ENCODE results near the gene RGS7. TPM values are rescaled to one million over a fixed set of nuclear protein-coding genes. Genes with fewer than 3 reads are reported as not detected.

Gene RGS7
- total and polyA plus RNA-seq, 2 experiments from 2014 or later: 0.22 to 0.73 TPM

GRCh38 chr1:241343956-241344355, 13.0 kb downstream of the RGS7 start:
- H3K9me3 ChIP-seq (ENCODE audit: low read depth): no peaks in the 10 kb centered on the region
- H3K79me2 ChIP-seq: no peaks in the 10 kb centered on the region
- H3K9me2 ChIP-seq (replicated peaks; ENCODE audit: insufficient read depth): no peaks in the 10 kb centered on the region
- no peak for DNase-seq (ENCODE audit: low spot score)
- no peak overlapping the region for H2AFZ ChIP-seq
- TF ChIP-seq CTCF (IDR thresholded peaks at IDR 0.05; ENCODE audit: poor library complexity) (no peak), EZH2 (IDR thresholded peaks at IDR 0.05; ENCODE audit: borderline replicate concordance) (no peak), EZH2phosphoT487 (IDR thresholded peaks at IDR 0.05; ENCODE audit: low read depth, severe bottlenecking, unreplicated experiment) (no peak)
- 66% methylated on average over 2 of the region's 2 CpGs for WGBS (ENCODE audit: low lambda C conversion rate, missing lambda C conversion rate)
- H3K4me2 ChIP-seq: no peak overlapping the region
- H3K36me3 ChIP-seq (replicated peaks; ENCODE audit: insufficient read depth, low read depth): no peaks in the 10 kb centered on the region
- H3K4me3 ChIP-seq: no peak overlapping the region
- H4K20me1 ChIP-seq (ENCODE audit: insufficient read depth, poor library complexity, severe bottlenecking): no peaks in the 10 kb centered on the region
- H3K27ac ChIP-seq: no peak overlapping the region
- no peaks in the 10 kb centered on the region for H3K4me1 ChIP-seq (ENCODE audit: insufficient read depth)
- no peaks in the 10 kb centered on the region for H3K27me3 ChIP-seq

DNA sequence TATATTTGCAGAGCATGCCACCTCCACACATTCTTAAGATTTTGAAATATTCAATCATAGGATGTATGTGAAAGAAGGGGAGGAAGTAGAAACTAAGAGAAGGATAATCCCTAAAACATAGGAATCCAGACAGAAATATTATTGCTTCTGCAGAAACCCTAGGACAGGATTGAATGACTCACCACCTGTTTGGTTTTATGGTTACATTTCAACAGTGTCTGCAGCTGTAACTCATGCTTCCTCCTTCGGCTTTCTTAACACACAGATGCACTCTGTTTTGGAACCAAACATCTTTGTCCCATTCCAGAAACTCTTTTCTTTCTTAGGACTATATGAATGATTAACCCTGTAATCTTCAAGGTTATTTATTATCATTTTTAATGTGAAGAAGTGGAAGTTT, 20.7 kb downstream of the RGS7 start:
- Histone ChIP-seq H3K4me3 (no peak overlapping the region), H3K36me3 (replicated peaks; ENCODE audit: insufficient read depth, low read depth) (no peaks in the 10 kb centered on the region), H3K9me2 (replicated peaks; ENCODE audit: insufficient read depth) (no peaks in the 10 kb centered on the region), H3K27ac (no peak overlapping the region), H2AFZ (no peak overlapping the region), H3K27me3 (no peaks in the 10 kb centered on the region), H4K20me1 (ENCODE audit: insufficient read depth, poor library complexity, severe bottlenecking) (no peaks in the 10 kb centered on the region), H3K79me2 (no peaks in the 10 kb centered on the region), H3K4me2 (no peak overlapping the region), H3K4me1 (ENCODE audit: insufficient read depth) (no peaks in the 10 kb centered on the region), H3K9me3 (ENCODE audit: low read depth) (no peaks in the 10 kb centered on the region)
- DNase-seq (ENCODE audit: low spot score): peak; percentile 10
- TF ChIP-seq CTCF (IDR thresholded peaks at IDR 0.05; ENCODE audit: poor library complexity) (no peak), EZH2phosphoT487 (IDR thresholded peaks at IDR 0.05; ENCODE audit: low read depth, severe bottlenecking, unreplicated experiment) (no peak), EZH2 (IDR thresholded peaks at IDR 0.05; ENCODE audit: borderline replicate concordance) (no peak)
- 48% methylated on average over 1 of the region's 1 CpG for WGBS (ENCODE audit: low lambda C conversion rate, missing lambda C conversion rate)

DNA sequence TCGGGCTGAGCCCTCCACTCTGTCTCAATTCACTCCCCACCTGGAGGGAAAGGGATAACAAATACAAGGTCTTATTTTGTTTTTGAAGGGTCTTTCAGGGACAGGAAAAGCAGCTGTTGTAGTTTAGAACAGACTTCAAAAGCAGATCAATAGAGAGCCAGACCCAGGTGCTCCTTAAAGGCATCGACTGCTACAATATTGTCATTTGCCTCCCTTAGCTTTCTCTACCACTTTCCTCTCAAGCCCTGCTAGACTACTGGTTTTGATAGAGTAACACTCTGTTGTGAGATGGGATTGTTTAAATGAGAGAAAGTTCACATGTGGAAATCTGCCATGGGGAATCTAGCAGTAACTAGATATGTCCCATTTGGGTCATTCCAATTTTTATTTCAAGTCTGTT, 24.0 kb downstream of the RGS7 start:
- H3K27ac ChIP-seq: no peak overlapping the region
- H2AFZ ChIP-seq: no peak overlapping the region
- 79% methylated on average over 2 of the region's 2 CpGs for WGBS (ENCODE audit: low lambda C conversion rate, missing lambda C conversion rate)

More for the DNA sequence above, 24.0 kb downstream of the RGS7 start:
- H4K20me1 ChIP-seq (ENCODE audit: insufficient read depth, poor library complexity, severe bottlenecking): no peaks in the 10 kb centered on the region
- H3K9me2 ChIP-seq (replicated peaks; ENCODE audit: insufficient read depth): no peaks in the 10 kb centered on the region
- no peaks in the 10 kb centered on the region for H3K36me3 ChIP-seq (replicated peaks; ENCODE audit: insufficient read depth, low read depth)
- H3K4me2 ChIP-seq: no peak overlapping the region
- TF ChIP-seq EZH2 (IDR thresholded peaks at IDR 0.05; ENCODE audit: borderline replicate concordance): no peak
- TF ChIP-seq EZH2phosphoT487 (IDR thresholded peaks at IDR 0.05; ENCODE audit: low read depth, severe bottlenecking, unreplicated experiment): no peak
- no peak for TF ChIP-seq CTCF (IDR thresholded peaks at IDR 0.05; ENCODE audit: poor library complexity)
- H3K27me3 ChIP-seq: no peaks in the 10 kb centered on the region
- no peaks in the 10 kb centered on the region for H3K79me2 ChIP-seq
- no peaks in the 10 kb centered on the region for H3K9me3 ChIP-seq (ENCODE audit: low read depth)
- no peaks in the 10 kb centered on the region for H3K4me1 ChIP-seq (ENCODE audit: insufficient read depth)
- DNase-seq (ENCODE audit: low spot score): no peak
- H3K4me3 ChIP-seq: no peak overlapping the region

Data from hepatocyte (in vitro differentiated cells).